Measurements from ENCODE around the gene PATE1.

PATE1 gene

DNA sequence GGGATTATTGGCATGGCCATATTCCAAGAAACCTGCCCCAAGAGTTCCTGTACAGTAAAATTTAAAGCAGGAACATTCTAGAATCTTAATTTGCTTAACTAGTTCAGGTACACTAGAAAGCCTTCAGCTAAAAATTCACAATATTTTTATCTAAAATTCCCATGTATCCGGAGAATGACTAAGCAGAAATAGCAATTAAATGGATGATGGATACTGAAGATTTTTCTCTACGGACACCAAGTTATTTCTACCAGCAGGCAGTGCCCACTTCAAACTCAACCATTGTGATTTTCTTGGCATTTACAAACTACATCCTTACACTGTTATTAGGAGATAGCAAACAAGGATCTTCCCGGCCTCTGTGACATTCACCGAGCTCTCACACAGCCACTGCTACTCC, 44.7 kb downstream of the PATE1 start:
- no peak for DNase-seq (ENCODE audit: low spot score)

DNA sequence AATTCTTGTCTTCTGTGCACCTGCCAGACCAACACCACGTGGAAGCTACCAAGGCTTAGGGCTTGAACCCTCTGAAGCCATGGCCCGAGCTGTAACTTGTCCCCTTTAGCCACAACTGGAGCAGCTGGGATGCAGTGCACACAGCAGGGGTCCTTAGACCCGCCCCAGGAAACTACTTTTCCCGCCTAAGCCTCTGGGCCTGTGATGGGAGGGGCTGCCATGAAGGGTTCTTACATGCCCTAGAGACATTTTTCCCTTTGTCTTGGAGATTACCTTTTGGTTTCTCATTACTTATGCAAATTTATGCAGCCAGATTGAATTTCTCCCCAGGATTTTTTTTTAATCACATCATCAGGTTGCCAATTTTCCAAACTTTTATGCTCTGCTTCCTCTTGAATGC, 51.6 kb downstream of the PATE1 start:
- no peak for DNase-seq (ENCODE audit: low spot score)

All from LoVo (cell line).